ENCODE results near the gene DAPK1. TPM values are rescaled to one million over a fixed set of nuclear protein-coding genes. Genes with fewer than 3 reads are reported as not detected.

The DAPK1 gene
- total and polyA plus RNA-seq, 8 donors: 9.0 to 88.7 (median 50.7) TPM

GRCh38 chr9:87753313-87753712 lies 255.6 kb downstream of the DAPK1 start:
- Histone ChIP-seq H3K4me3 (no peak overlapping the region), H3K27me3 (no peaks in the 10 kb centered on the region), H3K36me3 (no peaks in the 10 kb centered on the region), H3K4me1 (no peaks in the 10 kb centered on the region), H3K27ac (no peak overlapping the region), H3K9me3 (peaks cover 0 to 9% (median 2%) of the 10 kb centered on the region in 4 donors)
- DNase-seq: no peak
- no peak for TF ChIP-seq POLR2A (IDR thresholded peaks at IDR 0.05)
- TF ChIP-seq EP300 (IDR thresholded peaks at IDR 0.05): no peak
- WGBS, 5 donors: 45 to 76% (median 66%) methylated on average over 2 of the region's 2 CpGs
- intact Hi-C loops (cut with DNase I; ENCODE audit: low total_unique reads): no loop called here

Small RNA genes within 50 kb of the gene (small RNA-seq; reads per million reads assigned to genes)
- gene AL161787.1: 0 to 0.98 (median 0.23) reads per million in 4 donors

Other genes starting within 250 kb of the DAPK1 start
- gene CTSL, start 228.3 kb downstream of the DAPK1 start, total RNA-seq: 100 to 1,000 TPM in 1 of 5 donors, 10 to 100 TPM in 3, 1 to 10 TPM in 1; 4.9 to 104 (median 22.2) TPM
- gene CTSL, start 228.3 kb downstream of the DAPK1 start, polyA plus RNA-seq: 10 to 100 TPM; 18.6 to 48.9 (median 46.6) TPM

All from stomach (tissue), 9 donors.